K562 (cell line): Measurements from ENCODE around the gene CSNK1A1. TPM values are rescaled to one million over a fixed set of nuclear protein-coding genes. Genes with fewer than 3 reads are reported as not detected.

ENCODE experiments used
- ATF3 ChIP-seq, 2 experiments: fragments of 450-650 bp in 1 of 2; sonication (generic) in 1 of 2; formaldehyde crosslinking in 1 of 2; IDR thresholded peaks in 1 of 2; conservative IDR thresholded peaks in 1 of 2; 2 replicates each; pipeline versions ENCODE4 v1.6.1 to v1.8.1; 2016 to 2023; ENCODE audit warnings: mild to moderate bottlenecking in 2 of 2, moderate library complexity in 2 of 2, inconsistent platforms in 1 of 2, missing genetic modification reagents in 1 of 2
- BHLHE40 ChIP-seq: IDR thresholded peaks from 2 replicates; pipeline ENCODE4 v1.6.1; 2011; ENCODE audit warnings: low read length, improper control_type of control experiment
- CTCFL ChIP-seq: IDR thresholded peaks from 2 replicates; pipeline ENCODE4 v1.6.1; 2011; ENCODE audit warnings: borderline replicate concordance, low read depth, mild to moderate bottlenecking, moderate library complexity, low read length; ENCODE audit not compliant: insufficient read depth, poor library complexity, severe bottlenecking
- DNMT1 ChIP-seq: fragments of 450-650 bp; IDR thresholded peaks from 2 replicates; pipeline ENCODE4 v1.6.1; 2016; ENCODE audit warnings: antibody characterized with exemption, mild to moderate bottlenecking
- E4F1 ChIP-seq: fragments of 250-450 bp; sonication (Bioruptor Pico); IDR thresholded peaks from 2 replicates; pipeline ENCODE4 v1.5.0; 2021; ENCODE audit warnings: mild to moderate bottlenecking, borderline replicate concordance
- GABPA ChIP-seq: fragments of 200-800 bp; sonication (Bioruptor generic); conservative IDR thresholded peaks from 2 replicates; pipeline ENCODE4 v1.6.1; 2016; ENCODE audit warnings: low read depth, missing genetic modification characterization, missing compliant biosample characterization
- MECOM ChIP-seq: fragments of 250-450 bp; sonication (Bioruptor Pico); IDR thresholded peaks from 2 replicates; pipeline ENCODE4 v1.8.0; 2022; ENCODE audit warnings: inconsistent platforms
- NR4A1 ChIP-seq, 2 experiments: fragments of 250-450 bp in 1 of 2; fragments of 450-650 bp in 1 of 2; sonication (Bioruptor Pico) in 1 of 2; IDR thresholded peaks; 2 replicates each; pipeline versions ENCODE4 v1.4.0 to v1.6.1; 2016 to 2020; ENCODE audit warnings: mild to moderate bottlenecking in 2 of 2, missing compliant biosample characterization in 1 of 2, missing genetic modification characterization in 1 of 2, moderate library complexity in 1 of 2
- POLR2B ChIP-seq: fragments of 450-650 bp; IDR thresholded peaks from 2 replicates; pipeline ENCODE4 v1.6.1; 2018; ENCODE audit warnings: low read depth; ENCODE audit not compliant: partially characterized antibody
- RNF2 ChIP-seq: sonication (generic); IDR thresholded peaks from 2 replicates; pipeline ENCODE4 v1.6.1; 2016
- RUNX1 ChIP-seq: sonication (generic); IDR thresholded peaks from 2 replicates; pipeline ENCODE4 v1.6.1; 2016; ENCODE audit warnings: antibody characterized with exemption, low read depth
- TAF7 ChIP-seq: fragments of 450-650 bp; IDR thresholded peaks from 2 replicates; pipeline ENCODE4 v1.6.1; 2016; ENCODE audit warnings: missing genetic modification characterization, missing compliant biosample characterization
- TSHZ1 ChIP-seq: fragments of 250-450 bp; sonication (Bioruptor Pico); IDR thresholded peaks from 2 replicates; pipeline ENCODE4 v1.4.0; 2020; ENCODE audit warnings: mild to moderate bottlenecking, moderate library complexity
- ZNF280B ChIP-seq: fragments of 250-450 bp; sonication (Bioruptor Pico); IDR thresholded peaks from 2 replicates; pipeline ENCODE4 v1.5.1; 2021; ENCODE audit warnings: mild to moderate bottlenecking
- ZNF830 ChIP-seq: fragments of 250-450 bp; sonication (Bioruptor Pico); IDR thresholded peaks from 2 replicates; pipeline ENCODE4 v1.5.0; 2021; ENCODE audit warnings: mild to moderate bottlenecking
- polyA plus RNA-seq, 8 experiments: library from polyadenylated mRNA; depleted of rRNA in 4 of 8; stranded (reverse) in 5 of 8; unstranded in 3 of 8; fragments of >200 nt; fragmentation: Nextera tagmentation in 2 of 8; fragmentation: Illumina TruSeq in 1 of 8; extraction: Ambion mirVana in 2 of 8; extraction: Trizol in 1 of 8; gene quantifications; 2 replicates each; pipeline versions ENCODE4 v1.2.1 to v1.2.3, GENCODE V29; 2011 to 2014; ENCODE audit warnings: inconsistent platforms in 1 of 8, missing spikeins in 1 of 8
- total RNA-seq, 7 experiments: library from RNA; depleted of rRNA in 6 of 7; stranded (reverse); fragments of >200 nt in 6 of 7; fragmentation: Illumina TruSeq in 2 of 7; extraction: Trizol in 2 of 7; gene quantifications; 2 replicates each; pipeline versions ENCODE4 v1.2.1 to v1.2.3, GENCODE V29; 2011 to 2021; ENCODE audit warnings: low replicate concordance in 1 of 7

CSNK1A1 gene
- total and polyA plus RNA-seq, 9 of the 15 experiments (the other 6 are each of a cell fraction or from before 2014, with no cell fraction given): 49.1 to 196 (median 154) TPM

- TF ChIP-seq ZNF280B (CRISPR knock-in tag) (no peak), ATF3 (IDR thresholded peaks at IDR 0.05) (peak; percentile 80), ATF3 (CRISPR knock-in tag; conservative IDR thresholded peaks at IDR 0.05) (no peak), E4F1 (CRISPR knock-in tag) (no peak), POLR2B (peak; percentile 65), NR4A1 (CRISPR knock-in tag; IDR thresholded peaks at IDR 0.05) (no peak), NR4A1 (tag; IDR thresholded peaks at IDR 0.05) (no peak; the same call in 1 of the 2 replicates), MECOM (no peak; the same call in 1 of the 2 replicates), BHLHE40 (peak; percentile 58; the same call in 1 of the 2 replicates), CTCFL (no peak), TSHZ1 (CRISPR knock-in tag) (no peak), TAF7 (tag) (no peak; the same call in 1 of the 2 replicates), GABPA (tag) (0 out of 2 replicates have a peak, but pooled peaks have one; percentile 10), RUNX1 (0 out of 2 replicates have a peak, but pooled peaks have one; percentile 60), DNMT1 (peak; percentile 96), ZNF830 (no peak), RNF2 (peak; percentile 73; the same call in 1 of the 2 replicates)
Measured at GRCh38 chr5:149456597-149457392, 94.4 kb downstream of the CSNK1A1 start (continued).
